Activated CD4-positive, alpha-beta T cell treated with anti-CD3 and anti-CD28 coated beads, Interleukin-2, amount 50 U/mL, for 4 hours (primary cell): ENCODE results near the gene SLC9B1.
"Not testable (repeated sequence)": the region's sequence is repeated elsewhere in the genome, so short reads cannot be mapped to it uniquely, and the experiment has no call there.

Experiments used
- DNase-seq, 2 experiments: peaks; one replicate each; pipeline ENCODE4 v3.0.0-alpha.2; 2020

The SLC9B1 gene

GRCh38 chr4:103010804-103011203 is 8.7 kb downstream of the SLC9B1 start:
- no peak for DNase-seq

- DNase-seq = no peak
These were observed 10.4 kb downstream of the SLC9B1 start for GRCh38 chr4:103008875-103009729.

- no peak for DNase-seq
These were observed 17.0 kb downstream of the SLC9B1 start for GRCh38 chr4:103002551-103002950.

GRCh38 chr4:102994803-102995202 is 24.7 kb downstream of the SLC9B1 start:
- DNase-seq = no peak

- DNase-seq = not testable (repeated sequence)
These were observed 25.5 kb downstream of the SLC9B1 start for GRCh38 chr4:102993985-102994384.

- no peak for DNase-seq
These were observed 31.0 kb downstream of the SLC9B1 start for GRCh38 chr4:102988429-102989020.

- DNase-seq = no peak
These were observed 38.5 kb downstream of the SLC9B1 start for GRCh38 chr4:102981005-102981404.

GRCh38 chr4:102961813-102962212 is 57.7 kb downstream of the SLC9B1 start:
- not testable (repeated sequence) for DNase-seq

- no peak for DNase-seq
These were observed 60.0 kb downstream of the SLC9B1 start for GRCh38 chr4:102959496-102959895.

GRCh38 chr4:102945066-102945465 is 74.4 kb downstream of the SLC9B1 start:
- DNase-seq = no peak

GRCh38 chr4:102938063-102938462 is 81.4 kb downstream of the SLC9B1 start:
- DNase-seq = not testable (repeated sequence)

GRCh38 chr4:102935716-102936115 is 83.8 kb downstream of the SLC9B1 start:
- DNase-seq = no peak

GRCh38 chr4:102919697-102920096 is 99.8 kb downstream of the SLC9B1 start:
- DNase-seq = not testable (repeated sequence)

GRCh38 chr4:102918859-102919258 is 100.6 kb downstream of the SLC9B1 start:
- no peak for DNase-seq

- DNase-seq = no peak
These were observed 117.7 kb downstream of the SLC9B1 start for GRCh38 chr4:102901804-102902203.

GRCh38 chr4:102897610-102898009 is 121.9 kb downstream of the SLC9B1 start:
- not testable (repeated sequence) for DNase-seq

GRCh38 chr4:102896547-102896946 is 123.0 kb downstream of the SLC9B1 start:
- not testable (repeated sequence) for DNase-seq

- DNase-seq = not testable (repeated sequence)
These were observed 129.6 kb downstream of the SLC9B1 start for GRCh38 chr4:102889866-102890265.

- not testable (repeated sequence) for DNase-seq
These were observed 130.9 kb downstream of the SLC9B1 start for GRCh38 chr4:102888570-102888969.

- DNase-seq = no peak
These were observed 136.2 kb downstream of the SLC9B1 start for GRCh38 chr4:102883278-102883677.

- no peak for DNase-seq
These were observed 138.2 kb downstream of the SLC9B1 start for GRCh38 chr4:102881343-102881742.

GRCh38 chr4:102878901-102879300 is 140.6 kb downstream of the SLC9B1 start:
- no peak for DNase-seq

GRCh38 chr4:102878349-102878748 is 141.2 kb downstream of the SLC9B1 start:
- DNase-seq = not testable (repeated sequence)

GRCh38 chr4:102877477-102878106 is 141.9 kb downstream of the SLC9B1 start:
- not testable (repeated sequence) for DNase-seq
